B cell (primary cell): Measurements from ENCODE around the gene NUB1. TPM values are rescaled to one million over a fixed set of nuclear protein-coding genes. Genes with fewer than 3 reads are reported as not detected.
A peak's percentile ranks its signal among the peaks of the same experiment; 100 is the strongest.

ENCODE experiments used
- ATAC-seq: fragments of 200-7000 bp; cut with Tn5 transposase; one replicate; pipeline ENCODE4 v1.10.0; 2021; ENCODE audit warnings: low read depth, mild to moderate bottlenecking, moderate number of reproducible peaks, moderate library complexity
- CTCF ChIA-PET: fragments of 350-600 bp; sonication (Branson Sonifier 250); formaldehyde crosslinking; loops from one replicate; lab custom pipeline; 2021; ENCODE audit warnings: antibody characterized with exemption, inconsistent platforms; lab: Charles Lee
- POLR2A ChIA-PET: fragments of 350-600 bp; sonication (Branson Sonifier 250); formaldehyde crosslinking; loops from one replicate; lab custom pipeline; 2021; ENCODE audit warnings: antibody characterized with exemption; lab: Charles Lee
- DNase-seq: peaks from one replicate; pipeline ENCODE4 v3.0.0; 2013
- H2AFZ ChIP-seq: 2 replicates; pipeline ENCODE4 v1.6.1; 2012; ENCODE audit warnings: mild to moderate bottlenecking, low read depth, low read length; ENCODE audit not compliant: insufficient read depth, poor library complexity, severe bottlenecking
- H3K27ac ChIP-seq, 2 donors: 1 replicate in 1 of 2; 2 replicates in 1 of 2; pipeline ENCODE4 v1.5.1; 2012 to 2013; ENCODE audit warnings: low read length in 2 of 2, mild to moderate bottlenecking in 2 of 2, moderate library complexity in 1 of 2
- H3K27me3 ChIP-seq, 4 experiments: fragments of 200-600 bp in 1 of 4; sonication (generic) in 1 of 4; replicated peaks in 1 of 4; 1 replicate in 2 of 4; 2 replicates in 2 of 4; pipeline versions ENCODE4 v1.6.1 to v1.7.0; 2013 to 2016; ENCODE audit warnings: low read length in 3 of 4, mild to moderate bottlenecking in 2 of 4, mixed read lengths in 1 of 4, moderate library complexity in 1 of 4; ENCODE audit not compliant: insufficient read depth in 4 of 4, control insufficient read depth in 3 of 4; ENCODE audit errors: control extremely low read depth in 1 of 4
- H3K36me3 ChIP-seq, 2 experiments: replicated peaks in 1 of 2; 1 replicate in 1 of 2; 2 replicates in 1 of 2; pipeline versions ENCODE4 v1.6.1 to v1.7.1; 2013; ENCODE audit warnings: low read length in 1 of 2; ENCODE audit not compliant: insufficient read depth in 2 of 2, control insufficient read depth in 1 of 2; ENCODE audit errors: control extremely low read depth in 1 of 2, extremely low read depth in 1 of 2
- H3K4me1 ChIP-seq, 2 donors: fragments of 200-600 bp in 1 of 2; sonication (generic) in 1 of 2; 1 replicate in 1 of 2; 2 replicates in 1 of 2; pipeline versions ENCODE4 v1.5.1 to v1.6.1; 2013 to 2017; ENCODE audit warnings: low read length in 2 of 2; ENCODE audit not compliant: control insufficient read depth in 2 of 2, insufficient read depth in 2 of 2
- H3K4me2 ChIP-seq: replicated peaks from 2 replicates; pipeline ENCODE3; 2012; ENCODE audit warnings: mild to moderate bottlenecking, low read depth, low read length; ENCODE audit not compliant: poor library complexity, severe bottlenecking
- H3K4me3 ChIP-seq, 5 experiments: fragments of 200-600 bp in 1 of 5; sonication (generic) in 1 of 5; 1 replicate in 3 of 5; 2 replicates in 2 of 5; pipeline versions ENCODE4 v1.5.1 to v1.7.0; 2011 to 2016; ENCODE audit warnings: low read length in 4 of 5, mild to moderate bottlenecking in 4 of 5, low read depth in 2 of 5, control low read depth in 1 of 5, moderate library complexity in 1 of 5; ENCODE audit not compliant: insufficient read depth in 1 of 5; ENCODE audit errors: control extremely low read depth in 1 of 5, extremely low read depth in 1 of 5
- H3K79me2 ChIP-seq: fragments of 200-600 bp; sonication (generic); one replicate; pipeline ENCODE4 v1.6.0; 2016; ENCODE audit warnings: low read length; ENCODE audit not compliant: control insufficient read depth, insufficient read depth
- H3K9ac ChIP-seq: fragments of 200-600 bp; sonication (generic); 2 replicates; pipeline ENCODE4 v1.6.1; 2017; ENCODE audit warnings: mild to moderate bottlenecking, low read length, moderate library complexity
- H3K9me3 ChIP-seq, 3 donors: one replicate each; pipeline versions ENCODE4 v1.6.1 to v1.7.1; 2013; ENCODE audit warnings: low read length in 2 of 3; ENCODE audit not compliant: control insufficient read depth in 2 of 3, insufficient read depth in 1 of 3; ENCODE audit errors: control extremely low read depth in 1 of 3
- H4K20me1 ChIP-seq: 2 replicates; pipeline ENCODE4 v1.6.0; 2012; ENCODE audit warnings: mild to moderate bottlenecking, low read length; ENCODE audit not compliant: insufficient read depth, control insufficient read depth, poor library complexity, severe bottlenecking
- H3K27ac Mint-ChIP-seq: one replicate; pipeline ENCODE4 v1.8.0; 2021; ENCODE audit warnings: mixed read lengths
- H3K27me3 Mint-ChIP-seq: one replicate; pipeline ENCODE4 v1.8.0; 2021; ENCODE audit warnings: mixed read lengths
- H3K4me1 Mint-ChIP-seq: one replicate; pipeline ENCODE4 v1.8.0; 2021; ENCODE audit warnings: mixed read lengths
- H3K4me3 Mint-ChIP-seq: one replicate; pipeline ENCODE4 v1.8.0; 2021; ENCODE audit warnings: mixed read lengths
- H3K9me3 Mint-ChIP-seq: one replicate; pipeline ENCODE4 v1.8.0; 2022; ENCODE audit warnings: mixed read lengths; ENCODE audit not compliant: insufficient read depth
- EZH2 ChIP-seq: IDR thresholded peaks from 2 replicates; pipeline ENCODE4 v1.6.1; 2012; ENCODE audit warnings: borderline replicate concordance, low read depth, mild to moderate bottlenecking, moderate library complexity, low read length; ENCODE audit not compliant: insufficient read depth, poor library complexity, severe bottlenecking
- WGBS: methylation state at CpG from one replicate; pipeline ENCODE4 v1.1.5; 2013; ENCODE audit warnings: missing lambda C conversion rate; ENCODE audit not compliant: insufficient coverage; 5-methylcytosine and 5-hydroxymethylcytosine counted together
- intact Hi-C: fragments of 100-400 bp; cut with micrococcal nuclease; formaldehyde crosslinking; loops from one replicate; pipeline ENCODE4 v1.10.0; 2022
- polyA plus RNA-seq: library from polyadenylated mRNA; depleted of rRNA; stranded (reverse); fragments of >200 nt; gene quantifications from 2 replicates; pipeline ENCODE4 v1.2.3, GENCODE V29; 2012
- total RNA-seq, 2 donors: library from RNA; stranded (reverse); fragments of 120-200 nt in 1 of 2; gene quantifications; 1 replicate in 1 of 2; 2 replicates in 1 of 2; pipeline versions ENCODE4 v1.2.3 to v1.2.4, GENCODE V29; 2013 to 2022
- TF ChIP-seq, protein P1 (sequence below): fragments of 200-600 bp; IDR thresholded peaks from one replicate; pipeline ENCODE4 v1.8.0; 2022; ENCODE audit warnings: antibody characterized with exemption, mild to moderate bottlenecking

Gene NUB1
- total and polyA plus RNA-seq, 2 donors (not counting 1 experiment from before 2014, with no cell fraction given) = 55.0 to 104 TPM

GRCh38 chr7:151406886-151407583, 65.4 kb downstream of the NUB1 start:
- intact Hi-C loops = no loop called here
- H3K36me3 ChIP-seq = no peaks in the 10 kb centered on the region
- no peaks in the 10 kb centered on the region for H4K20me1 ChIP-seq
- no peak overlapping the region for H3K4me3 Mint-ChIP-seq
- peaks cover 0 to 49% (median 23%) of the 10 kb centered on the region in 4 experiments for H3K27me3 ChIP-seq
- POLR2A ChIA-PET = no interaction called here
- H3K4me3 ChIP-seq = no peak overlapping the region
- H3K4me1 Mint-ChIP-seq = peaks cover 32% of the 10 kb centered on the region
- peaks cover 29% of the 10 kb centered on the region for H3K27me3 Mint-ChIP-seq
- no peak overlapping the region for H3K9ac ChIP-seq
- CTCF ChIA-PET = interaction anchor here (0.8 to 1.2 kb wide), 2 partner anchors 38 to 92 kb away, joined by 3 to 4 read pairs; no protein-coding TSS in a partner anchor
- H3K79me2 ChIP-seq = no peaks in the 10 kb centered on the region
- 94% methylated on average over 7 of the region's 9 CpGs for WGBS
- no peak overlapping the region for H3K27ac Mint-ChIP-seq
- ATAC-seq (no peak), DNase-seq (no peak)
- peaks cover 34% of the 10 kb centered on the region in 2 donors for H3K4me1 ChIP-seq
- no peak overlapping the region for H3K27ac ChIP-seq
- H3K4me2 ChIP-seq = no peak overlapping the region
- no peaks in the 10 kb centered on the region for H3K9me3 Mint-ChIP-seq
- TF ChIP-seq EZH2 = no peak
- TF ChIP-seq, protein P1, sequence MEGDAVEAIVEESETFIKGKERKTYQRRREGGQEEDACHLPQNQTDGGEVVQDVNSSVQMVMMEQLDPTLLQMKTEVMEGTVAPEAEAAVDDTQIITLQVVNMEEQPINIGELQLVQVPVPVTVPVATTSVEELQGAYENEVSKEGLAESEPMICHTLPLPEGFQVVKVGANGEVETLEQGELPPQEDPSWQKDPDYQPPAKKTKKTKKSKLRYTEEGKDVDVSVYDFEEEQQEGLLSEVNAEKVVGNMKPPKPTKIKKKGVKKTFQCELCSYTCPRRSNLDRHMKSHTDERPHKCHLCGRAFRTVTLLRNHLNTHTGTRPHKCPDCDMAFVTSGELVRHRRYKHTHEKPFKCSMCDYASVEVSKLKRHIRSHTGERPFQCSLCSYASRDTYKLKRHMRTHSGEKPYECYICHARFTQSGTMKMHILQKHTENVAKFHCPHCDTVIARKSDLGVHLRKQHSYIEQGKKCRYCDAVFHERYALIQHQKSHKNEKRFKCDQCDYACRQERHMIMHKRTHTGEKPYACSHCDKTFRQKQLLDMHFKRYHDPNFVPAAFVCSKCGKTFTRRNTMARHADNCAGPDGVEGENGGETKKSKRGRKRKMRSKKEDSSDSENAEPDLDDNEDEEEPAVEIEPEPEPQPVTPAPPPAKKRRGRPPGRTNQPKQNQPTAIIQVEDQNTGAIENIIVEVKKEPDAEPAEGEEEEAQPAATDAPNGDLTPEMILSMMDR = no peak
- peaks cover 0 to 20% (median 0%) of the 10 kb centered on the region in 3 donors for H3K9me3 ChIP-seq
- no peak overlapping the region for H2AFZ ChIP-seq

DNA sequence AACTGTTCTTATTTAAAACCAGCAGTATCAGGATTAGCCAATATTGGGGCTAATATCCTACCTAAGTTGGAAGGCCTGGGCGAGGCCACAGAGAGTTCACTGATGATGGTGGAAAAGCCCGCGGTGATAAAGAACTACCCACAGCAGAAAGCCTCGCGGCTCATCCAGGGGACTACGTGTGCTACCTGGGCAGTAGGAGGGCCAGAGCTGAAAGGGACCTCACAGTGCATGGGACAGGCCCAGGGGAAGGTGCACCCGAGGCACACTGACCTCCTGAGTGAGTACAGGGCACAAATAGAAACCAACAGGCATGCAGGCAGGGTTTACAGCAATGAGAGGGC, 66.9 kb downstream of the NUB1 start:
- ChIA-PET CTCF (no interaction called here), POLR2A (no interaction called here)
- Histone ChIP-seq H3K9ac (no peak overlapping the region), H4K20me1 (no peaks in the 10 kb centered on the region), H3K4me1 (peaks cover 34% of the 10 kb centered on the region in 2 donors), H3K27ac (no peak overlapping the region), H2AFZ (no peak overlapping the region), H3K4me2 (peak overlapping the region; percentile 73), H3K4me3 (no peak overlapping the region), H3K79me2 (no peaks in the 10 kb centered on the region), H3K27me3 (peaks cover 0 to 60% (median 26%) of the 10 kb centered on the region in 4 experiments), H3K36me3 (no peaks in the 10 kb centered on the region), H3K9me3 (peaks cover 0 to 20% (median 0%) of the 10 kb centered on the region in 3 donors)
- Mint-ChIP-seq H3K27ac (peak overlapping the region; percentile 32), H3K4me3 (peak overlapping the region; percentile 88), H3K9me3 (no peaks in the 10 kb centered on the region), H3K4me1 (peaks cover 30% of the 10 kb centered on the region), H3K27me3 (peaks cover 40% of the 10 kb centered on the region)
- WGBS = 85% methylated on average over 7 of the region's 7 CpGs
- ATAC-seq (no peak), DNase-seq (no peak)
- intact Hi-C loops = loop anchor here (1.0 kb wide), 1 partner anchor 40 kb away; no protein-coding TSS in a partner anchor
- TF ChIP-seq, protein P1 = no peak
- no peak for TF ChIP-seq EZH2
